IPS DF 4.7 (cell line): Measurements from ENCODE around the gene DHRS2.

ENCODE experiments used
- DNase-seq: peaks from one replicate; pipeline ENCODE4 v3.0.0-alpha.2; 2013; ENCODE audit warnings: low spot score; ENCODE audit errors: extremely low read depth

The DHRS2 gene

DNA sequence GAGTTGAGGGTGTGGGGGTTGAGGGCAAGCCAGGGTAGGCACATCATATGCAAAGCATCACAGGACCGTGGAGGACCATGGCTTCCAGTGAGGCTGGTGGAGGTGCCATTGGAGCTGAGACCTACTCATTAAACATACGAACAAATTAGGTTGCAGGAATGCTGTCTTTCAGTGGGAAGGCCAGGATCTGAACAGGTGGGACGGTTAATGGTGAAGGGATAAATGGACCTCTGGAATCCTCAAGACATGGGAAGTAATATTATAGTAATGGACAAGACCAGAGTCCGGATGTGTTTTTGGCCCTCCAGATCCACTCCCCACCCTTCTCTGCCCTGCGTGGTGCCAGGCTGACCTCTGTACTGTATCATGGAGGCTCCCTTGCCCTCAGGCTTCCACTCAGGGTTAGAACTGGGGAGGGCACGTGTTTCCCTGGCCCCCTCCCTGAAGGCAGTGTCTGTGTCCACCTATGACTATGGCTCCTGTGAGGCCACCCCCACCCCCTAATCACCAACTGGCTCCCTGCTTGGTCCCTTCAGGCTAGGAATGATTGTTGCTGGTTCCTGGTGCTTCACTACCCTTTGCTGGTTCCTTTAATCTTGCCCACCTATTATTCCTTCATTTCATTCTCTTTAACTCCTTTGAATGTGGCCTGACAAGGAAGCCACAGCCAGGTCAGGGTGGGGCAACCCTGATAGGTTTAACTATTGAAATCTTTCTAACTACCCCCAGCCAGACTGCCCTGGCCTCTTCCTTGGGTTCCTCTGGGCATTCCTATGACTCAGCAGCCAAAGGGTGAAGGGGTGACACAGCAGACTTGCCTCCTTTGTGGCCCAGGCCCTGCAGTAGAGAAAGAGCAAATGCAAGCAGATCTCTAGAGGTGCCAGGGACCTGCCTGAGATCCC is 10.7 kb downstream of the DHRS2 start:
- no peak for DNase-seq

GRCh38 chr14:23647619-23648018 is 11.5 kb downstream of the DHRS2 start:
- DNase-seq = no peak

- no peak for DNase-seq
These were observed 12.7 kb downstream of the DHRS2 start for GRCh38 chr14:23648764-23649460.

GRCh38 chr14:23650506-23650905 is 14.3 kb downstream of the DHRS2 start:
- no peak for DNase-seq

- no peak for DNase-seq
These were observed 16.9 kb downstream of the DHRS2 start for GRCh38 chr14:23653051-23653450.

- DNase-seq = no peak
These were observed 18.1 kb downstream of the DHRS2 start for GRCh38 chr14:23654231-23654630.

DNA sequence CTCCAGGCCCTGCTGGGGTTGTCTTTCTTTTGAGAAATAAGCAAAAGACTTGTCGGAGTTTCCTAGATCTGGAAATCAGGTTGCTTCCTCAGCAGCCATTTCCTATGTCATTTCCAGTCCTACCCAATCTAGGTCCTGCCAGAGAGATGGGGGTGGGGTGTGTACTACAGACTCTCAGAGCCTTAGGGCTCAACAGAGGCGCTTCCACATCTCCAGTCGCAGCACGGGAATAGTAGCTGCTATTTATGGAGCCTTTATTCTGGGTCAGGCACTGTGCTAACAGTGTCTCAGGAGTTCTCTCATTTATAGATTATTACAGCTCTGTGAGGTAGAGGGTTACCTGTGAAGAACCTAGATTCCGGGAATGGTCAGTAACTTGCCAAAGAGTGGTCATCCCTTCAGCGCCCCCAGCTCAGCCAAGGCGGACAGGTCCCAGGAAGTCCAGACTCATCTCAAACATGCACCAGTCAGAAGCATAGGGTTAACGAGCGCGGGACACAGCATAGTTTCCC is 21.9 kb downstream of the DHRS2 start:
- DNase-seq = no peak

- DNase-seq = no peak
These were observed 24.4 kb downstream of the DHRS2 start for GRCh38 chr14:23660290-23661226.

- no peak for DNase-seq
These were observed 25.4 kb downstream of the DHRS2 start for GRCh38 chr14:23661542-23661941.

DNA sequence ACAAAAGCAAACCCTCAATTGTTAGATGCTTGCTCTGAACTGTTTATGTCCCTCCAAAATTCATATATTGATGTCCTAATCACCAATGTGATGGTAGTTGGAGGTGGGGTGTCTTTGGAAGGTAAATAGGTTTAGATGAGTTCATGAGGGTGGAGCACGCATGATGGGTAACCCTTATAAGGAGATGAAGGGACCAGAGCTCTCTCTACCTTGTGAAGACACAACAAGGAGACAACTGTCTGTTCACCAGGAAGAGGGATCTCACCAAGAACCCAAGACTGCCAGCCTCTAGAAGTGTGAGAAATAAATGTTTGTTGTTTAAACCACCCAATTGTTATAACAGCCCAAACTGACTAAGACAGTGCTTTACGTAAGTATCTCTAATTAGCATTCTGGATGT is 27.0 kb downstream of the DHRS2 start:
- no peak for DNase-seq

- DNase-seq = no peak
These were observed 27.5 kb downstream of the DHRS2 start for GRCh38 chr14:23663711-23664110.

GRCh38 chr14:23664207-23664885 is 28.2 kb downstream of the DHRS2 start:
- DNase-seq = no peak

- no peak for DNase-seq
These were observed 29.3 kb downstream of the DHRS2 start for GRCh38 chr14:23665302-23666016.

DNA sequence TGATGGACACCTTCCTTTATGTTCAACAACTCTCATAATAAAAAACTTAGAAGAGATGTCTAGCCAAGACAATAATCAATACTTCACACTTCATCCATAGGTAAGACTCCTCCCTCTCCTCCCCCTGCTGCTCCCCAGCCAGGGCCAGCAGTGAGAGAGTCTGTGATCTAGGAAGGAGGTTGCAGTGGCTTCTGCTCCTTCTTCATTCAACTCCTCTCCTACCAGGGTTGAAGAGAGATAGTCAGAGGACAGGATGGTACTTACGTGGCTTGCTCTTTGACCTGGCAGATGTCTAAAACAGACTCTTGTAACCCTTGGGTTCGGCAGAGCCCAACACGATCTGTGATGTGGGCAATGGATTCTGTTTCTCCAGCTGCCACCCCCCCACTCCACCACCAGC is 31.0 kb downstream of the DHRS2 start:
- no peak for DNase-seq

DNA sequence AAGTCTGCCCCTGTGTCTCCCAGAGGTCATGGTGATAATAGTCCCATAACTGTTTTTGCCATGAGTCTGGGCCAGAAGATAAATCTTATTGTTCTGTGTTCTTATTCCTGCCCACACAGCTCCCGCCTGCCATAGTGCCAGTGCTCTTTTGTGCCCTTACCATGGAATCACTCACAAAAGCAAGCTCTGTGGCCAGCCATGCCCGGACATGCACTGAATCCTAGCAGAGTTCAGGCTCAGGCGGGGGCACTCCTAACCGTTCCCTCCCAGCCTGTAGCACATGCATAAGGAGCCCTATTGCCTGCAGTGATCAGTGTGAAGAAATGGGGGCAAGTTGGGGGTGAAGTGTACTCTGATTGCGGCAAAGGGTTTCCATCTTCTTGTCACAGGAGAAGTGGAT is 33.3 kb downstream of the DHRS2 start:
- no peak for DNase-seq

- no peak for DNase-seq
These were observed 34.3 kb downstream of the DHRS2 start for GRCh38 chr14:23670481-23670880.

GRCh38 chr14:23672200-23672599 is 36.0 kb downstream of the DHRS2 start:
- no peak for DNase-seq

- no peak for DNase-seq
These were observed 39.2 kb downstream of the DHRS2 start for GRCh38 chr14:23675337-23675736.

GRCh38 chr14:23675906-23676305 is 39.7 kb downstream of the DHRS2 start:
- no peak for DNase-seq

DNA sequence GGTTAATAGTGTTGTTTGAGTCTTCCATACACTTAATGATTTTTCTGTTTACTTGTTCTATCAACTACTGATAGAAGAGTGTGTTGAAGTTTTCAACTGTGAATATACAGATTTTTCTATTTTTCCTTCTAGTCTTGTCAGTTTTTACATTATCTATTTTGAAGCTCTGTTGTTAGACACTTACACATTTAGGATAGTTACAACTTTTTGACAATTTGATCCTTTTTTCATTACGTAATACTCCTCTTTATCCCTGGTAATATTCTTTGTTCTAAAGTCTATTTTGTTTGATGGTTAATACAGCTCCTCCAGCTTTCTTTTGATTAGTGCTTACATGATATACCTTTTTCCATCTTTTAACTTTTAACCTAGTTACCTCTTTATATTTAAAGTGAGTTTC is 45.2 kb downstream of the DHRS2 start:
- no peak for DNase-seq
